Bone marrow (tissue), 2 donors: ENCODE measurements around the gene PHF14.

Experiments
- DNase-seq, 2 donors: peaks; one replicate each; lab custom pipeline; 2025; lab: John Stamatoyannopoulos, UW

The PHF14 gene

DNA sequence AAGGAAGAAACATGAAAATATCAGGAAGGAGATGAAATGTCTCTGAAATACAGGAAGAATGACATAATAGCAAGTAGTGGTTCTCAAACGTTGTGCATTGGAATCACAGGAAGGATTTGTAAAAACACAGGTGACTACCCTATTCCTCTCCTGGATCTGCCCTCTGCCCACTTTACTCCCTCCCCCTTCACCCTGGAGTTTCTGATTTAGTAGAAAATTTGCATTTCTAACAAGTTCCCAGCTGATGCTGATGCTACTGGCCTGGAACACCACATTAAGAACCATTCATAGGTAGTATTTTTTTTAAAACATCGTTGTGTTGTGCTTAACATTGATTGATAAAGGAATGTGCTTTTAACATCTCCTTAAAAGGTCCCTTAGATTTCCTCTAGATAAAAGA lies 130.9 kb downstream of the PHF14 start:
- no peak for DNase-seq

GRCh38 chr7:11109659-11110058 lies 136.0 kb downstream of the PHF14 start:
- no peak for DNase-seq

DNA sequence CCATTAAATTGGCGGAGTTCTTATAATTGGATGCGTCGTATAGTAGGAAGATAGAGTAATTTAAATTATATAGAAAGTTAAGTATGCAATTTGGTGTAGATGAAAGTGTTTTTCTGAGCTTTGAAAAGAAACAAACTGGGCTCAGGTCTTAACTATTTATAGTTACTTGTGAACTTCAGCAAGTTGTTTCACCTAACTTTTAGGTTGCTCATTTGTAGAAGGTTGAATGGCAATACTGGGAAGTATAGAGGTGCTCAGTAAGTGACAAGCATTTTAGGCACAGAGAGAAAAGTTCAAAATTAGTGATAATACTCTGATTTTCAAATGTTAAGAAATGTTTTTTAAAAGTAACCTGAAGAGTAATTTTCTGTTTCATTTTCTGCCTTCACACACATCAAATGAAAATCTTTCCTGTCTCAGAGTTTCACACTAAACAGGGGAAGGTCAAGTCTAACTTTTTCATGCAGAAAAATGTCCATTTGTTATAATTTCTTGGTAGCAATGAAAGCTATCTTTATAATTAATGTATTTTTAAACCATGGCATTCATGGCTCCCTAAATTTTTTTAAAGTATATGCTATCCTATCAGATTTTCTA lies 146.5 kb downstream of the PHF14 start:
- DNase-seq = no peak

DNA sequence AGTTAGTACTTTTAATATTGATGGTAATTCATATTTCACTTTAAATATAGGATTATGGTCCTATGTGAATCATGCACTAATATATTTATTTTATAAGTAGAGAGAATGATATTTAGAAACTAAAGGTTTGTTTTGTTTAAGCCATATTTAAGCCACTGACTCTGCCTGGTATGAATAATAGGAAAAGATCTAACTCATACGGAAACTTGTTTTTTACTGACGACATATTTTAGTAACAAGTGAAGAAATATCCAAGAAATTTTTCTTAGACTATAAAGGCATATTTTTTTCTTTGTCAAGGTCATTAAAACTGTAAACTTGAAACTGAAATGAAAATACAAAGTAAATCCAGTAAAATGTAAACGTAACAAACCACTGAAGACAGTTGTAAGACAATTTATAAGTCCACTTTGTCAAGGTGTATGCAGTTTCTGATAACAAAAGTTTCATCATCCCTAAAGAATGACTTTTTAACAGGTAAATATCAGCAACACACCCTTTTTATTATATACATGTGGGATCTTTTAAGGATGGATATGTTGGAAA lies 147.1 kb downstream of the PHF14 start:
- DNase-seq = no peak

- no peak for DNase-seq
Observed at GRCh38 chr7:11124856-11125559, 151.3 kb downstream of the PHF14 start.

- DNase-seq = no peak
Observed at GRCh38 chr7:11127114-11127785, 153.6 kb downstream of the PHF14 start.

DNA sequence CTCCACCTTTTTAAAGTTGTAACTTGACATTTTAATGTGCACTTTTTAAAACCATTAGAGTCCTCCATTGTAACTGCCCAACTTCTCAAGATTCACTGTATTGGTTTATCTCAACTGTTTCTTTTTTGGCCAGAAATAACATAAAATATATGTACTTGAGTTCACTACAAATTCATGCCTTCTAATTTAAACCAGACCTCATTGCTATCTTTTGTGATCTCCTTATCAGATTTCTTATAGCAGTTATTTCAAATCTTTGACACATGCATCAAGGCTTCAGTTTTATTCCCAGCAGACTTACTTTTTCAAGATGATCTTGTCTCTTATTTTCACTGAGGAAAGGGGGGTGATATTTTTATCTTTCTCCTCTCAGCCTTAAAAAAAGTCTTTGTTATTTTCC lies 154.3 kb downstream of the PHF14 start:
- no peak for DNase-seq

- no peak for DNase-seq
Observed at GRCh38 chr7:11128498-11128897, 154.8 kb downstream of the PHF14 start.

DNA sequence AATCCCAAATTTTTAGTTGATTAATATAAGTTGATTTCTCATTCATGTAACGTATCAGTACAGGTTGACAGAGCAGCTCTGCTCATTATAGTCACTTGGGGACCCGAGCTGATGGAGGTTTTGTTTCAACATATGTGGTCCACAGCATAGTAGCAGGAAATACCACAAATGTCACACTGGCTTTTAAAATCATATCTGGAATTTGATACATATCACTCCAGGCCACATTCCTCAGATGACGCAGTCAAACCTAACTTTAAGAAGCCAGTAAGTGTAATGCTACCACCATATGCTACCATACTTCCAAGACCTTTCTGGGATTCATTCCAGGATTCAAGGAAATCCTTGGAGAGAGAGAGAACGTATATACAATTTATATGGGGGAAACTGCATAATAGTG lies 156.3 kb downstream of the PHF14 start:
- DNase-seq = no peak

GRCh38 chr7:11130601-11131000 lies 156.9 kb downstream of the PHF14 start:
- no peak for DNase-seq

GRCh38 chr7:11133436-11133959 lies 159.8 kb downstream of the PHF14 start:
- DNase-seq = no peak

DNA sequence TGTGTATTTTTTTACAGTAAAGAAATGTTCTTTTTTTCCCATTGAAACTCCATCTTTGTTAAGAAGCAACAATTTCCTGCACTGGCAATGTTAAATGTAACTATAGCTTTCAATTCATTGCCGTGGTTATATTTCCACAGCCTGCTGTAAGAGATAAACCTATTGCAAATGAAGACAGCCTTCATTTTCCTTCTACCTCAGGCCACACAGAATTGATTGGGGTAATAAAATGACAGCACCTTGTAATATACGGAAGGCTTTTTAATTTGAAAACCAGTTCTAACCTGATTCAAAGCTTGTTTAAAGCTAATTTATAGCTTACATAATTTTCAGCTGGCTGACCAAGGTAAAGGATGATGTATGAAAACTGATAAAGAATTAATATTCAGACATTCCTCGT lies 161.9 kb downstream of the PHF14 start:
- no peak for DNase-seq

- DNase-seq = no peak
Observed at GRCh38 chr7:11141541-11141940, 167.9 kb downstream of the PHF14 start.

GRCh38 chr7:11153694-11154093 lies 180.0 kb downstream of the PHF14 start:
- no peak for DNase-seq

DNA sequence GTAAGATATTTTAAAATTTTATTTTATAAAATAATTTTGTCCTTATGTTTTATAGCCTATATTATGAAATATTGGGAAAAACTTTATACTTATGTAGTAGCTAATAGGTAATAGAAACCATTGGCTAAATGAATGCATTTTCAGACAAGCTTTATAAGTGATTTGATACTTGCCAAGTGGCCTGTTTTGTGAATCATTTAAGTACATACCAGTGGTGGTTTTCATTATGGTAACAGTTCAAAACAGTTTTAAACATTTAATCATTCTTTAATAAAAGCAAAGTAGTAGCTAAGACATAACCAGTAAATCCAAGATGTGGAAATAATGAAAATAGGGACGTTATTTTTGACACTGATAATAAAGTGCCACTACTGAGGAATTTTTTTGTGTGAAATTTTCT lies 182.2 kb downstream of the PHF14 start:
- DNase-seq = no peak

DNA sequence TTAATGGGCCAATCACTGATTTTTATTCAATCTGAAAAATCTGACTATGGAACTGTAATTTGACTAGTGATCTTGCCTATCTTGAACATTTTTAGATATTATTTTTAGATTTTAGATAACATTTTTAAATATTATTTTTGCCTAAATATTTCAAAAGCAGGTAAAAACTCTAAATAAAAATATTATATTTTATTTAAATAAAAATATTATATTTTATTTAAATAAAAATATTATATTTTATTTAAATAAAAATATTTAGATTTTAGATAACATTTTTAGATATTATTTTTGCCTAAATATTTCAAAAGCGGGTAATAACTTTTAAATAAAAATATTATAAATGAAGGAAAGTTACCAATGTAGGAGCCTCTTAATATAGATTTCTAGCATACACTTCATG lies 187.8 kb downstream of the PHF14 start:
- DNase-seq = no peak

- no peak for DNase-seq
Observed at GRCh38 chr7:11163220-11163619, 189.5 kb downstream of the PHF14 start.

GRCh38 chr7:11166051-11166450 lies 192.4 kb downstream of the PHF14 start:
- no peak for DNase-seq

DNA sequence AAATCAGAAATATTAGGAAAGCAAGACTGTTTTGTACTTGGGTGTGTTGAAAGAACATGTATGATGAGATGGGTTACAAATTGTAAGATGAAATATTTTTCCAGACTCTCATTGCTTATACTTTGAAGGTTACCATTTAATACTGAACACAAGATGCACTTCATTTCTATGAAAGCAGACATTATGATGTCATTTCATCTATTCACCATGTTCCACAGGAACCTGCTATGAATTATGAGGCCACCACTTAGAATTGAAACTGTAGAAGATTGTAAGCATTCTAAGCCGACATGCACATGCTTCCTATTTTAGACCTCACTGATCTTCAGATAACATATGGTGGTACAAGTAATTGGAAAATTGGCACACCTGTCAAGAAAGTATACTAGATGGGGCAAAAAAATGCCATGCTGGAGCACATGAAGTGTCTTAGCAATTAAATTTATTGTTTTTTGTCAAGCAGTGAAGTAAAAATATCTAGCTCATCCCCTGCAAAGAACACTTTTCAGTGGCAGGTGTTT lies 195.0 kb downstream of the PHF14 start:
- DNase-seq = no peak

GRCh38 chr7:11170175-11170574 lies 196.5 kb downstream of the PHF14 start:
- no peak for DNase-seq

DNA sequence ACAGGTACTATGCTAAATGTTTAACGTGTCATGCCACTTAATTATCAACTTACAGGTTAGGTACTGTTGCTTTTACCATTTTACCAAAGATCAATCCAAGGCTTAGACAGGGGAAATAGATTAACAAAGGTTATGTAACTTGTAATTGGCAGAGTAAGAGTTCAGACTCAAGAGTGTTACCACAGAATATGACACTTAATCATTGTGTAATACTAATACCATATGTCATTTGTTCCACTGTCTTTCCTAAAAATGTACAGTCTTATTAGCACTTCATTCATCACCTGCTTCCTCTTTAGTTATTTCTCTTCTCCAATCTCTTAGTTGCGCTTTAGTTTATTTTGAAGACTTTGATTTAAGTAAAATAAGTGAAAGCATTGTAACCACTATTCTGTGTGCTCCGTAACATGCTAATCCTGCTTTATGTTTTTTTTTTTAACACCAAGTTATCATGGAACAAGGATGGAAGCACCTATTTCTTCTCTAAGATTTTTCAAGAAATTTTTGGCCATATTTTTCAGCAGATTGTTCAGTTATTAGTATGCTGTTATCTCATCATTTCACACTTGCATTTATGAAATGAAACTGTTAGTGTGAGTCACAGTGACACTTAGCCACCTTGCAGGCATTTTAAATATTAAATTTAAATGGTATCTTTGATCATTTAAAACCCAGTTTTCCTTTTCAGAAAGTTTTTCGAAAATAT lies 197.3 kb downstream of the PHF14 start:
- no peak for DNase-seq

- no peak for DNase-seq
Observed at GRCh38 chr7:11171569-11172192, 198.0 kb downstream of the PHF14 start.
